Esophagus muscularis mucosa (tissue), 4 donors: ENCODE measurements around the gene PDXP. TPM values are rescaled to one million over a fixed set of nuclear protein-coding genes. Genes with fewer than 3 reads are reported as not detected.

Source experiments
- DNase-seq: peaks from one replicate; pipeline ENCODE4 v3.0.0-alpha.2; 2017; ENCODE audit errors: extremely low spot score
- H3K27ac ChIP-seq, 4 donors: fragments of 200-600 bp; sonication (generic); replicated peaks in 1 of 4; 1 replicate in 3 of 4; 2 replicates in 1 of 4; pipeline ENCODE4 v1.5.1; 2016 to 2019; ENCODE audit warnings: mild to moderate bottlenecking in 1 of 4
- H3K27me3 ChIP-seq, 4 donors: fragments of 200-600 bp; sonication (generic); one replicate each; pipeline versions ENCODE4 v1.5.1 to v1.6.0; 2016 to 2019
- H3K36me3 ChIP-seq, 4 donors: fragments of 200-600 bp; sonication (generic); one replicate each; pipeline ENCODE4 v1.5.1; 2016 to 2019
- H3K4me1 ChIP-seq, 4 donors: fragments of 200-600 bp; sonication (generic); one replicate each; pipeline ENCODE4 v1.5.1; 2016 to 2019
- H3K4me3 ChIP-seq, 4 donors: fragments of 200-600 bp; sonication (generic); 1 replicate in 2 of 4; 2 replicates in 2 of 4; pipeline ENCODE4 v1.5.1; 2016 to 2019; ENCODE audit warnings: mild to moderate bottlenecking in 4 of 4, moderate library complexity in 1 of 4
- H3K9me3 ChIP-seq, 4 donors: fragments of 200-600 bp; sonication (generic); 1 replicate in 3 of 4; 2 replicates in 1 of 4; pipeline ENCODE4 v1.5.1; 2016 to 2019
- CTCF ChIP-seq, 3 experiments: fragments of 200-600 bp in 2 of 3; fragments of 450-650 bp in 1 of 3; sonication (generic) in 2 of 3; IDR thresholded peaks; one replicate each; pipeline ENCODE4 v1.5.1; 2017 to 2019; ENCODE audit warnings: antibody characterized with exemption in 3 of 3, mild to moderate bottlenecking in 2 of 3, moderate library complexity in 1 of 3
- EP300 ChIP-seq: sonication (generic); formaldehyde crosslinking; IDR thresholded peaks from one replicate; pipeline ENCODE4 v1.6.1; 2017; ENCODE audit warnings: antibody characterized with exemption
- POLR2A ChIP-seq: fragments of 450-650 bp; IDR thresholded peaks from one replicate; pipeline ENCODE4 v1.6.1; 2017; ENCODE audit warnings: antibody characterized with exemption, moderate library complexity, mild to moderate bottlenecking, low read depth
- POLR2AphosphoS5 ChIP-seq, 2 donors: sonication (generic); formaldehyde crosslinking; IDR thresholded peaks; one replicate each; pipeline ENCODE4 v1.6.1; 2017; ENCODE audit warnings: antibody characterized with exemption in 2 of 2
- WGBS: methylation state at CpG from one replicate; pipeline ENCODE4 v1.1.5; 2018; 5-methylcytosine and 5-hydroxymethylcytosine counted together
- intact Hi-C: fragments of 100-400 bp; cut with DNase I; formaldehyde crosslinking; loops from one replicate; pipeline ENCODE4 v1.15.1; 2023
- total RNA-seq, 4 donors: library from RNA; depleted of rRNA; stranded (reverse); fragments of >200 nt; gene quantifications; one replicate each; pipeline versions ENCODE4 v1.1.0 to v1.2.1, GENCODE V29; 2016

PDXP gene
- total RNA-seq, 4 donors from 2014 or later = 7.3 to 28.3 (median 17.4) TPM

- Histone ChIP-seq H3K9me3 (no peaks in the 10 kb centered on the region), H3K4me1 (peaks cover 43 to 55% (median 49%) of the 10 kb centered on the region in 4 donors), H3K27ac (no peak overlapping the region), H3K27me3 (no peaks in the 10 kb centered on the region), H3K4me3 (no peak overlapping the region), H3K36me3 (peaks cover 0 to 61% (median 45%) of the 10 kb centered on the region in 4 donors)
- no peak for DNase-seq
- 96% methylated on average over 7 of the region's 9 CpGs for WGBS
- TF ChIP-seq POLR2AphosphoS5 (IDR thresholded peaks at IDR 0.05) (no peak), POLR2A (no peak), EP300 (no peak), CTCF (IDR thresholded peaks at IDR 0.05) (no peak)
- intact Hi-C loops = no loop called here
These were observed 27.6 kb upstream of the PDXP start for GRCh38 chr22:37630839-37631435.

GRCh38 chr22:37631448-37632173 is 26.9 kb upstream of the PDXP start:
- Histone ChIP-seq H3K27ac (peak overlapping the region in 1 of 4 donors; percentile 81), H3K4me3 (no peak overlapping the region), H3K4me1 (peaks cover 38 to 48% (median 43%) of the 10 kb centered on the region in 4 donors), H3K9me3 (no peaks in the 10 kb centered on the region), H3K36me3 (peaks cover 0 to 54% (median 41%) of the 10 kb centered on the region in 4 donors), H3K27me3 (no peaks in the 10 kb centered on the region)
- no peak for TF ChIP-seq POLR2A
- no peak for TF ChIP-seq EP300
- TF ChIP-seq POLR2AphosphoS5 (IDR thresholded peaks at IDR 0.05) = no peak
- TF ChIP-seq CTCF (IDR thresholded peaks at IDR 0.05) = no peak
- intact Hi-C loops = no loop called here
- 89% methylated on average over 17 of the region's 19 CpGs for WGBS
- DNase-seq = no peak

GRCh38 chr22:37632174-37633088 is 26.1 kb upstream of the PDXP start:
- Histone ChIP-seq H3K27ac (peak overlapping the region; percentile 53 to 85 (median 76)), H3K36me3 (peaks cover 0 to 52% (median 41%) of the 10 kb centered on the region in 4 donors)

More at GRCh38 chr22:37632174-37633088, 26.1 kb upstream of the PDXP start:
- no peak overlapping the region for H3K4me3 ChIP-seq
- intact Hi-C loops = no loop called here
- 80% methylated on average over 1 of the region's 14 CpGs for WGBS
- peaks cover 30 to 40% (median 34%) of the 10 kb centered on the region in 4 donors for H3K4me1 ChIP-seq
- no peak for TF ChIP-seq EP300
- TF ChIP-seq CTCF (IDR thresholded peaks at IDR 0.05) = no peak
- no peak for TF ChIP-seq POLR2AphosphoS5 (IDR thresholded peaks at IDR 0.05)
- TF ChIP-seq POLR2A = no peak
- H3K27me3 ChIP-seq = no peaks in the 10 kb centered on the region
- H3K9me3 ChIP-seq = no peaks in the 10 kb centered on the region
- DNase-seq = no peak
